ENCODE results near the gene TAAR2.
"Not testable (repeated sequence)": the region's sequence is repeated elsewhere in the genome, so short reads cannot be mapped to it uniquely, and the experiment has no call there.

TAAR2 gene

GRCh38 chr6:132612449-132613108, 11.5 kb downstream of the TAAR2 start:
- no peak for DNase-seq

- no peak for DNase-seq
These were observed 12.5 kb downstream of the TAAR2 start for GRCh38 chr6:132611616-132612015.

GRCh38 chr6:132607544-132608233, 16.4 kb downstream of the TAAR2 start:
- DNase-seq: no peak

GRCh38 chr6:132604635-132605152, 19.4 kb downstream of the TAAR2 start:
- DNase-seq: no peak

GRCh38 chr6:132600900-132601299, 23.2 kb downstream of the TAAR2 start:
- DNase-seq: not testable (repeated sequence)

- DNase-seq: no peak
These were observed 25.6 kb downstream of the TAAR2 start for GRCh38 chr6:132598473-132598872.

- DNase-seq: no peak
These were observed 27.9 kb downstream of the TAAR2 start for GRCh38 chr6:132596201-132596600.

- DNase-seq: no peak
These were observed 31.2 kb downstream of the TAAR2 start for GRCh38 chr6:132592855-132593254.

- no peak for DNase-seq
These were observed 33.7 kb downstream of the TAAR2 start for GRCh38 chr6:132590362-132590761.

- no peak for DNase-seq
These were observed 34.6 kb downstream of the TAAR2 start, which contains the start of gene TAAR5 for GRCh38 chr6:132589454-132589853. Gene TAAR5 (minus strand): TSS chr6:132589741. CDS start chr6:132589686, 55 bp downstream.

GRCh38 chr6:132587424-132587823, 36.7 kb downstream of the TAAR2 start:
- DNase-seq: no peak

GRCh38 chr6:132584698-132585097, 39.4 kb downstream of the TAAR2 start:
- DNase-seq: no peak

- DNase-seq: no peak
These were observed 52.3 kb downstream of the TAAR2 start for GRCh38 chr6:132571774-132572173.

GRCh38 chr6:132570221-132570777, 53.8 kb downstream of the TAAR2 start, which contains the start of gene TAAR6:
Gene TAAR6 (plus strand): TSS chr6:132570322. CDS start chr6:132570322, 0 bp downstream.
- no peak for DNase-seq

- DNase-seq: no peak
These were observed 54.9 kb downstream of the TAAR2 start for GRCh38 chr6:132569170-132569569.

- DNase-seq: no peak
These were observed 55.5 kb downstream of the TAAR2 start for GRCh38 chr6:132568611-132569010.

- no peak for DNase-seq
These were observed 56.5 kb downstream of the TAAR2 start for GRCh38 chr6:132567566-132567965.

Data from activated T-cell treated with anti-CD3 and anti-CD28 coated beads, Interleukin-2, amount 50 U/mL, for 1 hour (primary cell).